ENCODE measurements around the gene DLX2.
"Not testable (repeated sequence)": the region's sequence is repeated elsewhere in the genome, so short reads cannot be mapped to it uniquely, and the experiment has no call there.

DLX2 gene

DNA sequence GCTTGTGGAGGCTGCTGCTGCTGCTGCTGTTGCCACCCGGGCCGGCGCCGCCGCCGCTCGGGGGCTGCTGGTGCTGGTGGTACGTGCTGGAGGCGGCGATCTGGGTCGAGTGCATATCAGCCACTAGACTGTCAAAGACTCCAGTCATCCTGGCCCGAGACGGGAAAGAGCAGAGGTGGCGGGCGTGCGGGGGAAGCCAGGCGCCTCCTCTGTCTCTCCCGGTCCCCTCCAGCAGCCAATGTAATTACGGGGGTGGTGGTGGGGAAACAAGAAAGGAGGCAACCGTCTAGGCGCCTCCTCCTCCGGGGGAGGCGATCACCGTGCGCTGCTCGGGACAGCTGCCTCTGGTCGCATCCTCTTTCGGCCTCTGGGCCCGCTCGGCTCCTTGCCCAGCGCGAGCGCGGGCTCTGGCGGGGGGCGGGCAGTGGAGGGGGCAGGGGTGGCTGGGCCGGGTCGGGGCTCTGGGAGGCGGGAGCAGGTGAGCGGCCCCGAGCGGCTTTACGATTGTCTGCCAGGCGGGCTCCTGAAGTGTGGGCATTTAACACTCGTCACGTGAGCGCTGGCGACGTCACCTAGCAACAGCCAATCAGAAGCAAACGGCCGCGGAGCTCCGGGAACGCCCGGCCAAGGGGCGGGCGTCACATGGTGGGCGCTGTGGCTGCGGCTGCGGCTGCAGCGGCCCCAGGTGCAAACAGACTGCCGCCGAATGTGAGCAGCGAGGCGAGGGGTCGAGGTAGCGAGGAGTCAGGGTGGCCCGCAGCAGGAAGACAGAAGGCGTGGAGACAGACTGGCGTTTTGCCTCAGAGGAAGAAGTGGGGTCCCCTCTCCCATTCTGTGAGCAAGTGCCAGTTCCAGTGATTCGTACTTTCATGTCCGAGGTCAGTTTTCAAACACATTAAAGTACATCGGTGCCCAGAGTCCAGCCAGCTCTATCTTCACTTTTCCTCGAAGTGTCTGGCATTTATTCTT, at the start of gene DLX2:
Gene DLX2, minus strand, starts transcription at position 510 of the 969 bp plus-strand sequence. Its CDS starts 362 bp downstream, at position 148.
- peak in 1 of 3 experiments; percentile 30 for DNase-seq (ENCODE audit: low read depth in 2 of 3, low spot score in 2 of 3)

GRCh38 chr2:172147944-172148650, 45.4 kb upstream of the DLX2 start:
- DNase-seq (ENCODE audit: low read depth in 2 of 3, low spot score in 2 of 3), result no peak

- DNase-seq (ENCODE audit: low read depth in 2 of 3, low spot score in 2 of 3), result no peak
Observed at GRCh38 chr2:172143817-172144216, 41.1 kb upstream of the DLX2 start.

DNA sequence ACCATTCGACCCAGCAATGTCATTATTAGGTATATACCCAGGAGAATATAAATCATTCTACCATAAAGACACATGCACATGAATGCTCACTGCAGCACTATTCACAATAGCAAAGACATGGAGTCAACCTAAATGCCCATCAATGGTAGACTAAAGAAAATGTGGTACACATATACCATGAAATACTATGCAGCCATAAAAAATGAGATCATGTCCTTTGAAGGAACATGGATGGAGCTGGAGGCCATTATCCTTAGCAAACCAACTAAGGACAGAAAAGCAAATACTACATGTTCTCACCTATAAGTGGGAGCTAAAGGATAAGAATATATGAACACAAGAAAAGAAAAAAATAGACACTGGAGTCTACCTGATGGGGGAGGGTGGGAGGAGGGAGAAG, 36.0 kb upstream of the DLX2 start:
- DNase-seq (ENCODE audit: low read depth in 2 of 3, low spot score in 2 of 3), result not testable (repeated sequence)

GRCh38 chr2:172137943-172138342, 35.2 kb upstream of the DLX2 start:
- DNase-seq (ENCODE audit: low read depth in 2 of 3, low spot score in 2 of 3), result no peak

GRCh38 chr2:172137109-172137508, 34.4 kb upstream of the DLX2 start:
- DNase-seq (ENCODE audit: low read depth in 2 of 3, low spot score in 2 of 3), result no peak

- no peak for DNase-seq (ENCODE audit: low read depth in 2 of 3, low spot score in 2 of 3)
Observed at GRCh38 chr2:172135446-172135845, 32.7 kb upstream of the DLX2 start.

- no peak for DNase-seq (ENCODE audit: low read depth in 2 of 3, low spot score in 2 of 3)
Observed at GRCh38 chr2:172134270-172134669, 31.6 kb upstream of the DLX2 start.

GRCh38 chr2:172131713-172132555, 29.2 kb upstream of the DLX2 start:
- DNase-seq (ENCODE audit: low read depth in 2 of 3, low spot score in 2 of 3), result no peak

GRCh38 chr2:172129404-172129803, 26.7 kb upstream of the DLX2 start:
- DNase-seq (ENCODE audit: low read depth in 2 of 3, low spot score in 2 of 3), result no peak

- no peak for DNase-seq (ENCODE audit: low read depth in 2 of 3, low spot score in 2 of 3)
Observed at GRCh38 chr2:172128484-172128883, 25.8 kb upstream of the DLX2 start.

- DNase-seq (ENCODE audit: low read depth in 2 of 3, low spot score in 2 of 3), result no peak
Observed at GRCh38 chr2:172120118-172120517, 17.4 kb upstream of the DLX2 start.

DNA sequence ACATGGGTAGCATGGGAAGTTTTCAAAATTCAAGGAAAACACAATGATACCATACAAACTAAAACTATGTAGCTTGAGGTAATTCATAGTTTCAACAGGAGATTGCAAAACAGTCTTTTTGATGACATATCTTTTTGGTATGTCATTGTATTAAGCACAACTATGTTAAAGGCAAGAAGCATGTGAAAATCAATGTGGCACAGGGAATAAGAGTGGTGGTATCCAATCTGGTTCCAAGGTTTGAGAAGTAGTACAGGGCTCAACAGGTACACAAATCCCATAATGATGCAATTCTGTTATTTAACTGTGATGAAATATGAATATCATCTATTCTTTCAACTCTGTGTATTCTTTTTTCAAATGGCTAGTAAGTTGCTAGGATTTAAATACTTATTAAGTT, 16.4 kb upstream of the DLX2 start:
- DNase-seq (ENCODE audit: low read depth in 2 of 3, low spot score in 2 of 3), result no peak

DNA sequence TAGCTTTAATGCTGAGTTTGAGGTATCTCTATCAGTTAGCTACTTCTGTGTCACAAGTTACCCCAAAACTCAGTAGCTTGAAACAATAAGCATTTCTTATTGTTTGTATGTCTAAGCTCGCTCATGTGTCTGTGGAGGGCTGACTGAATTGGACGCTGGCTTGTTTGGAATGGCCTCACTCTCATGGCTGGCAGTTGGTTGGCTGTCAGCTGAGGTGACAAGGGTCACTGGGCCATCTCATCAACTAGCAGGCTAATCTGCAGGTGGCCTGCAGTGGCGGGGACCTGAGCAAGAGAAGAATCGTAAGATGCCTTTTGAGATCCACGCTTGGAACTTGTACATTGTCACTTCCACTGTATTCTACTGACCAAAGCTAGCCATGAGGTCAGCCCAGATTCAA, 13.4 kb upstream of the DLX2 start:
- DNase-seq (ENCODE audit: low read depth in 2 of 3, low spot score in 2 of 3), result no peak

DNA sequence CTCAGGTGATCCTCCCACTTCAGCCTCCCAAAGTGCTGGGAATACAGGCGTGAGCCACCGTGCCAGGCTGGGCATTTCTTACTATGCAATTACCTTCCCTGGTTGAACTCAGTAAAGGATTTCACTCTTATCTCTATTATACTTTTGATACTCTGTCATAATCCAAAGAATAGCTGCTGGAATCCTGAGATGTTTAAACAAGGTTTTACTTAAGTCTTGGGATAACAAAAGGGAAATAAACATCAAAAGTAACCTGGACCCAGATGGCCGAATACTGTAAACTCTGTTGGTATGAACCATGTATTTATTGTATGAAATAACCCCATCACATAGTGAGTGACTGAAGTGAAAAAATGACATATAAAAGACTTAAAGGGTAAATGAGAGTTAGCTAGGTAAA, 11.9 kb upstream of the DLX2 start:
- no peak for DNase-seq (ENCODE audit: low read depth in 2 of 3, low spot score in 2 of 3)

DNA sequence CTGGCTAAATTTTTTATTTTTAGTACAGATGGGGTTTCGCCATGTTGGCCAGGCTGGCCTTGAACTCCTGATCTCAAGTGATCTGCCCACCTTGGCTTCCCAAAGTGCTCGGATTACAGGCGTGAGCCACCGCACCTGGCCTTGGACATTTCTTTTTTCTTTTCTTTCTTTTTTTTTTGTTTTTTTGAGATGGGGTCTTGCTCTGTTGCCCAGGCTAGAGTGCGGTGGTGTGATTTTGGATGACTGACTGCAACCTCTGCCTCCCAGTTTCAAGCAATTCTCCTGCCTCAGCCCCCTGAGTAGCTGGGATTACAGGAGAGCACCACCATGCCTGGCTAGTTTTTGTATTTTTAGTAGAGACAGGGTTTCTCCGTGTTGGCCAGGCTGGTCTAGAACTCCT, 11.5 kb upstream of the DLX2 start:
- DNase-seq (ENCODE audit: low read depth in 2 of 3, low spot score in 2 of 3), result not testable (repeated sequence)

- no peak for DNase-seq (ENCODE audit: low read depth in 2 of 3, low spot score in 2 of 3)
Observed at GRCh38 chr2:172113617-172114016, 10.9 kb upstream of the DLX2 start.

GRCh38 chr2:172109988-172110811, 7.5 kb upstream of the DLX2 start:
- DNase-seq (ENCODE audit: low read depth in 2 of 3, low spot score in 2 of 3), result no peak

- DNase-seq (ENCODE audit: low read depth in 2 of 3, low spot score in 2 of 3), result no peak
Observed at GRCh38 chr2:172109256-172109987, 6.7 kb upstream of the DLX2 start.

DNA sequence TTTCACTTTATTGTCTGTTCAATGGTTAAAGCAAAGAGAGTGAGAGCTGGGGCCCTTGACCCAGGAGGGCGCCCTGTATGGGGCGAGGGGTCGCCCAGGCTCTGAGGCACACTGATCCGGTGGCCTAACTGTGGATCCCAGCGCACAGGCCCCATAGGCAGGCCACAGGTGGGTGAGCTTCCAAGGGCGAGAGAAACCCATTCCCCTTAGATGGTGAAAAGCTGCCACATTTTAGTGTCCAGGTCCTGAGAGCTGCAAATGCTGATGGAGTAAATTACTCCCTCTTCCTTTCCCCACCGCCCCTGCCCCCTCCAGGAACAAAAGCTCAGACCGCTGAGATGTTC, 5.9 kb upstream of the DLX2 start:
- no peak for DNase-seq (ENCODE audit: low read depth in 2 of 3, low spot score in 2 of 3)

Data from activated CD8-positive, alpha-beta memory T cell treated with anti-CD3 and anti-CD28 coated beads for 48 hours (primary cell).